Measurements from ENCODE around the gene VDR.

VDR gene

DNA sequence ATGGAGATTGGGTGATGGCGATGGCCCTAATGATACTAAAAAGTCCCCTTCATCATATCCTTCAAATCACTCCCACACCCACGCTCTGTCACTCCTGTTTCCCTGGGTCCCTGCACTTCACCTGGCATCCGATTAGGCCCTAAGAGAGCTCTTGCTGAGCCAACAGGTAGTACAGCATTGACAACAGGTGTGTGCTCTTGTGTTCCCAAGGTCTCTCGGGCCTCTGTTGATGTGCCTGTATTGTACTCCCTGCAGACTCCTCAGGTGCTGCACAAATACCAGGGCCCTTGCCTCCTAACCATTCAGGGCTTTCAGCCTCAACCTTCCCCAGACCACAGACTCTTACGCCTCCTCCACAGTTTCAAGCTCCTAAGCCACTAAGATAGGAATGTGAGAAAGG, 25.8 kb upstream of the VDR start:
- DNase-seq (ENCODE audit: low read depth) = no peak

DNA sequence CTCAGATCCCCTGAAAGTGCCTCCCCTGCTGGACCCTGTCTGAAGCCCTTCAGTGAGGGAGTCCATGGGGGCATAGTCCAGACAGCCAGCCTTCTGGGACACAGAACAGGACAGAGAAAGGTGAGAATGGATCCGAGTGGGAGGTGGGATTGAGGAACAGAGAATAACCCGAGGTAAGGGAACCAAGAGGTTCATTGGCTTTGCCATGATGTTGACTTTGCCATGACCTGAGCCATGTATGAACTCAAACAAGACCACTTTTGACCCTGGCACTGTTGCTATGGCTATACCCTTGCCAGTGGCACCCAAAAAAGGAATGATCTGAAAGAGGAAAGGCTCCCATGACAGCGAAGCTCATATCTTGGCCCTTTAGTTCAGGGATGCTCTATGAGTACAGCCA, 22.6 kb upstream of the VDR start:
- no peak for DNase-seq (ENCODE audit: low read depth)

GRCh38 chr12:47921907-47922306, 17.1 kb upstream of the VDR start:
- no peak for DNase-seq (ENCODE audit: low read depth)

- no peak for DNase-seq (ENCODE audit: low read depth)
Measured at GRCh38 chr12:47920913-47921312, 16.1 kb upstream of the VDR start.

GRCh38 chr12:47913081-47913480, 8.3 kb upstream of the VDR start:
- no peak for DNase-seq (ENCODE audit: low read depth)

GRCh38 chr12:47912556-47912955, 7.8 kb upstream of the VDR start:
- DNase-seq (ENCODE audit: low read depth) = no peak

DNA sequence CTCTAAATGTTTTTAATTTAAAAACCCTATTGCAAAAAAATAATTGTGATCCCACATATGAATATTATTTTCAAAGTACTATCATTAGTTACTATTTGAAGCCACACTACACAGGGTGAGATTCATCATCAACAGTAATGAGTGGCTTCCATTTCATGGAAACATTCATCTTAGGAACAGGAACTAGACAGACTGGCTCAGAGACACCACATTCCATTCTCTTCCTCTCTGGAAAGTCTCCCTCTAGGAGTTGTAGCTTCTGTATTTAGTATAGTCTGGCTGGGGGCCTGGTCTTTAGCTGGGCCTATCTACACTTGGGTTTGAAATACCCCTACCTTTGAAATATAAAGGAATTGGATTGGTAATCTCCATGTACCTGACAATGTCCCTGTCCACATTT, 6.2 kb upstream of the VDR start:
- DNase-seq (ENCODE audit: low read depth) = no peak

DNA sequence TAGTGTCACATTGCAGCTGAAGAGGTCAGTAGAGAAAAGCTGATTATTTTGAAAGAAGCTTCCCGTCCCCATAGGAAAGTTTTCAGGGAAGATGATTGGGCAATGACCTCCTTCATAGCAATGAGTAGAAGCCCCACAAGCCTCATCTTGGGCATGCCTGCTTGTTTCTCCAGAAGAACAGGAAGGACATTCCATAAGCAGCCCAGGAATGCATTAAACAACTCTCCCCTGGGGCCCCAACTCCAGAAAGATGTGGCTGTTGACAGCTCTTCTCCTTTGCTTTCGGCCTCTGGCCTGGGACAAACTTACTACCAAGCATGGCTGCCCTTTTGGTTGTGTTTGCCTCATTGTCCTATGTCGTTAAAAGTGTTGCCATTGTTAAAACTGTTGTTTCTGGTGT, 5.7 kb upstream of the VDR start:
- DNase-seq (ENCODE audit: low read depth) = no peak

GRCh38 chr12:47909839-47910465, 5.2 kb upstream of the VDR start:
- DNase-seq (ENCODE audit: low read depth) = no peak

DNA sequence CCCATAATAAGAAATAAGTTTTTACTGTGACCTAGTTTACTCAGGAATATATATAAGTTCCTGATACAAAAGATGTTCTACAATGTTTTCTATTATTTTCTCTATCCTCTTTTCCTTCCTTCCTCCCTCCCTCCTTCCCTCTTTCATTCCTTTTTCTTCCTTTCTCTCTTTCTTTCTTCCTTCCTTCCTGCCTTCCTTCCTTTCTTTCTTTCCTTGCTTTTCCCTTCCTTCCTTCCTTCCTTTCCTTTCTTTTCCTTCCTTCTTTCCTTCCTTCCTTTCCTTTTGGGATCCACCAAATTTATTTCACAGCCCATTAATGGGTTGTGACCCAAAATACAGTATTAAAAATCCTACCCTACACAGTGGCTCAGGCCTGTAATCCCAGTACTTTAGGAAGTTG, 3.9 kb upstream of the VDR start:
- DNase-seq (ENCODE audit: low read depth) = no peak

- no peak for DNase-seq (ENCODE audit: low read depth)
Measured at GRCh38 chr12:47907851-47908454, 3.2 kb upstream of the VDR start.

DNA sequence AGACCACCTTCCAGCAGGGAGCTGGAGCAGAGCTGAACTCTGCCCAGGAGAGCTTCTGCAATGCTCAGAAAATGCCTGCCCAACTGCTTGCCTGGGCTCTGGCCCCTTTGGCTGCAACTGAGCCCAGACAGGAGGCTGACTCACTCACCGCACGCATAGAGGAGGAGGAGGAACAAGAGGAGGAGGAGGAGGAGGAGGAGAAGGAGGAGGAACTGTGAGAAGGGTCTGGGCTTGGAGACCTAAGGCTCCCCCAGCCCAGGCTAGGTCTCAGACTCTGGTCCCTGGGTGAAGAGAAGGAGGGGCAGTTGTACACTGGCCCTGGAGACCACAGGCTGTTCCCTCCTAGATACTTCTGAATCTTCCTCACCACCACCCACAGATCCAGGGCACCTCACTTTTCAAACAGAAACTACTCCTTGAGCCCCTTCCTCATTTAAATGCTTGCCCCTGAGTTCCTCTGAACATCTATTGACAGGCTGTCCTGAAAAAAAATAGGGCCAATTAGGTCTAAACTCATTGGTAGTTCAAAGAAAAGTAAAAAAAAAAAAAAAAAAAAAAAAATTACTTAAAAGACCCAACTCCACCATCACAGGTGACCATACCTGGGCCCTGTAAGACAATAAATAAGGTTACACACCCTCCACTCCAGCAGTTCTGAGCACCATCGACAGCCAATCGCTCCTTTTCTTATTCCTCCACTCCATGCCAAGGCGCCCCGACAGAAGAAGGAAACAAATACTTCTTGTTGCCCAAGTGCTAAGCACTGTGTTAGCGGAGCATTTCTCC, 674 bp downstream of the VDR start:
- DNase-seq (ENCODE audit: low read depth) = peak; percentile 48

GRCh38 chr12:47903151-47903611, 1.6 kb downstream of the VDR start:
- DNase-seq (ENCODE audit: low read depth) = no peak

DNA sequence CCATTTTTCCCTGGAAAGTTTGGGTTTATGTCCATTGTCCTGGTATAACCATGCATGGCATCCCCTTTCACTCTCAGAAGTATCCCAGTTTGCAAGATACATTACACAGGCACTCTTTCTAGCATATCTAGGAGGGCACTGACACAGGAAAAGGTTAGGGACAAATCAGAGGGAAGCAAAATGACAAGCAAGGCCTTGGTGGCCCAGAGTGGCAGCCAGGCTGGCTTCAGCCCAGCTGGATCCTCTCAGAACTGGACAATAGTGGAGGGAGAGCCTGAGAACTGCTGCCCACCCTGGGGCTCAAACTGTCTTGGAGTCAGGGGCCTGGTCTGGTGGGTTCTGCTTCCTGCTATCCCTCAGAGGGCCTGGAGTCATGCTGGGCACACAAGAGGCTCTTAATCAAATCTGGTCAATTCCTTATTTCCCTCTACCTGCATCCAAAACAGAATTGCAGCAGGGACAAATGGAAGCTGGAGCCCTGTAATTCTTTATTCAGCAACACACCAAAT, 2.6 kb downstream of the VDR start:
- no peak for DNase-seq (ENCODE audit: low read depth)

- DNase-seq (ENCODE audit: low read depth) = no peak
Measured at GRCh38 chr12:47901718-47902093, 3.1 kb downstream of the VDR start.

DNA sequence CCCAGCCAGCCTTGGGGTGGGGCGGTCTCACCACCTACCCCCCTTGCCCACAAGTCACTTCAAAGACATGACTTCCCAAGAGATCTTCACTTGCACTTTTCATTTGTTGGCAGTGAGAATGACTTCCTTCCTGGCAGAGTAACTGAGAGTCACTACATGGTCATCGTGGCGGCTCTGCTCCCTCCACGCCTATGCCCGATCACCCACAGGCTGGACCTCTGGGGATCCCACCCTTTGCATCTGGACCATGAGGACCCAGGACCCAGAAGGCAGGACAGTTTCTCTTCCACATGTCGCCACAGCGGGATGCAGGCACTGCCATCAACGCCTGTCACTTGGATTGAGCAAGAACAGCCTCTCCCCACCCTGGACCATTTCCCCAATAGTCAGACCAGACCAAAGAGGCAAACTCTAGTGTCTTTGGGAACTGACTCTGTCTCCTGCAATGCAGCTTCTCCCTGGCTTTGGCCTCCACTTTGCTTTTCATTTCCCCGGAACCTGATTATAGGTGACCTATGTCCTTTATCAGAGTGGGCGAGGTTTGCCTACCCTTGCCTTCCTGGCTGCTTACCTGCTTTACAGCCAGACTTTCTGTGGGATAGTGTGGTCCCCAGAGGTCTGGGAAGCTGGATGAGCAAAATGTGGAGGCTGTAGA, 3.6 kb downstream of the VDR start:
- no peak for DNase-seq (ENCODE audit: low read depth)

- no peak for DNase-seq (ENCODE audit: low read depth)
Measured at GRCh38 chr12:47900131-47901062, 4.4 kb downstream of the VDR start.

- no peak for DNase-seq (ENCODE audit: low read depth)
Measured at GRCh38 chr12:47899466-47899865, 5.3 kb downstream of the VDR start.

DNA sequence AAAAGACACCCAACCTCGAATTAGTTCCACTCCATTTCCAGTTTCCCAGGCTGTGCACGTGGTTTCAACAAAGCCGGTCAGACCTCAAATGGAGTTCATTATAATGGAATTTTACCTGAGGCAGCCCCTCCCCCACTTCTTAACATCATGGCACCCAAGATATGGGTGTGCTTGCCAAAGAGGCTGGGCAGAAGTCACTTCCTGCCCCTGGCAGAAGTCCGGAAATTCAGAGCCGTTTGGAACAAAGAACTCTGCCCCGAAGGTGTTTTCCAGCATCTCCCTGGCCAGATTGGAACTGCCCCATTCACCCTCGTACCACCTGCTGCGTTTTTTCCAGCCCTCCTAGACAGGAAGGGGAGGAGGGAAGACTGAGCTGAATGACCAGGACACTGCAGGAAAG, 8.2 kb downstream of the VDR start:
- no peak for DNase-seq (ENCODE audit: low read depth)

DNA sequence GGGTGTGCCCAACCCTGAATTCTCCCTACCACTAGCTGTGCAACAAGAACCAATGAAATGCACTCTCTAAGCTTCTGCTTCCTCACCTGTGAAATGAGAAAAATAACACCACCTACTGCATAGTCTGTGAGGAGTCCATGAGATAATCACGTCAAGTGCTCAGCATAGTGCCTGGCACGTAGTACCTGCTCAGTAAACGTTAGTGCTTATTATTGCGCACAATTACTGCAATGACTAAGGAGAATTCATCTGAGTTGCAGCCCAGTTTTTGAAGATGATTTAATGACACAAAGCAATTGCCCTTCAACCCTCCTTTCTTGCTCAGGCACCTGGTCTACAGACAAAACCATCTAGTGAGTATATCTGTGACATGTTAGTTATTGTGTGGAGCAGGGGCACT, 8.8 kb downstream of the VDR start:
- DNase-seq (ENCODE audit: low read depth) = no peak

DNA sequence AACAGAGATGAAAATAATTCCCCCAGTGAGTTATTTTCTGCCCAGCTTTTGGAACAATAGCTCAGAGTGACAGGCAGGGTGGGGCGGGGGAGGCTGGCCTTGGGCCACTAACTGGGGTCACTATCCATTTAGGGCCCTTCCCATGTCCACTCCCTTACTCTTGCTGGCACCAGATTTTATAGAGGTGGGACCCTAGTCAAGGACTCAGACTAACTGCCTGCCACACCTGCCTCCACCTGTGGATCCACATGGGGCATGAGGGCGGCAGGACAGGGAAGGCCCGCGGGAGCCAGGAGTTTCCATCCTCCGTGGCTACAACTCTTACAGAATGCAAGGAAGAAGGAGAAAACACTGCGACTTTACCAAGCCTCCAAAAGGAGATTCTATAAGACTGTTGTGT, 10.1 kb downstream of the VDR start:
- DNase-seq (ENCODE audit: low read depth) = no peak

DNA sequence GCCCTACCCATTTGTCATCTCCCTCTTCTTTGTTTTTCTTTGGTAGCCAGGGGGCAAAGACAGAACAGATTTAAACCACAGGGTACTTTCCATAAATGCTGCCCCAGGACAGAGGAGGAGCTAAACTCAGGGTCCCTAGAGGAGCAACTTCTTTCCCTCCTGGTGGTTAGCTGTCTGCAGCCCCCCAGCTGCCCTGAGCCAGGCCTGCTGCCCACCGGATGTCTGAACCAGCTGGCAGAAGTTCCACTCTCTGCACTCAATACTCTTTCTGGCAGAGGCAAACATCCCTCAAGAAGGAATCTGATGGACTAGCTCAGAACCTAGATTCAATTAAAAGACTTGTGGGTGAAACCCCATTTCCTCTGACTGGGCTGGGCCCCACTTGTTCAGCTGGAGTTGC, 10.7 kb downstream of the VDR start:
- no peak for DNase-seq (ENCODE audit: low read depth)

Data from stimulated activated CD8-positive, alpha-beta memory T cell treated with anti-CD3 and anti-CD28 coated beads, Interleukin-12 subunit alpha, Interleukin-12 subunit beta, amount 100 ng/mL, for 4 hours (primary cell).